ENCODE data around the gene ITGA3. TPM values are rescaled to one million over a fixed set of nuclear protein-coding genes. Genes with fewer than 3 reads are reported as not detected.

ITGA3 gene
- total RNA-seq, 2 donors from 2014 or later, result 31.0 to 36.3 TPM

DNA sequence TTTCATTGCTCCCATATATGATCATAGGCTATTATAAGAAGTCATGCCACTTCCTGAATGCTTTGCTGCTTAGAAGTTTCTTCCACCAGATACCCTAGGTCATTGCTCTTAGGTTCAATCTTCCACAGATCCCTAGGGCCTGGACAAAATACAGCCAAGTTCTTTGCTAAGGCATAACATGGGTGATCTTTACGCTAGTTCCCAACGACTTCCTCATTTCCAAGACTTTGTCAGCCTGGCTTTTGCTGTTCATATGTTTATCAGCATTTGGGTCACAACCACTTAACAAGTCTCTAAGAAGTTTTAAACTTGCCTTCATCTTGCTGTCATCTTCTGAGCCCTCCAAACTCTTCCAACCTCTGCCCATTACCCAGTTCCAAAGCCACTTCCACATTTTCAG is 40.8 kb upstream of the ITGA3 start:
- Histone ChIP-seq H3K4me3 (no peak overlapping the region), H3K9me3 (peaks cover 0 to 8% (median 0%) of the 10 kb centered on the region in 3 donors), H3K27ac (no peak overlapping the region), H3K27me3 (no peaks in the 10 kb centered on the region), H3K36me3 (replicated peaks in 1 of 2; ENCODE audit: insufficient read depth in 1 of 2, low read depth in 2 of 2) (no peaks in the 10 kb centered on the region), H3K4me1 (no peaks in the 10 kb centered on the region)
- intact Hi-C loops (cut with DNase I), result no loop called here
- DNase-seq, result no peak
- WGBS, 2 donors, result 88 to 90% methylated on average over 2 of the region's 2 CpGs
- no peak for ATAC-seq
- TF ChIP-seq, protein P1, sequence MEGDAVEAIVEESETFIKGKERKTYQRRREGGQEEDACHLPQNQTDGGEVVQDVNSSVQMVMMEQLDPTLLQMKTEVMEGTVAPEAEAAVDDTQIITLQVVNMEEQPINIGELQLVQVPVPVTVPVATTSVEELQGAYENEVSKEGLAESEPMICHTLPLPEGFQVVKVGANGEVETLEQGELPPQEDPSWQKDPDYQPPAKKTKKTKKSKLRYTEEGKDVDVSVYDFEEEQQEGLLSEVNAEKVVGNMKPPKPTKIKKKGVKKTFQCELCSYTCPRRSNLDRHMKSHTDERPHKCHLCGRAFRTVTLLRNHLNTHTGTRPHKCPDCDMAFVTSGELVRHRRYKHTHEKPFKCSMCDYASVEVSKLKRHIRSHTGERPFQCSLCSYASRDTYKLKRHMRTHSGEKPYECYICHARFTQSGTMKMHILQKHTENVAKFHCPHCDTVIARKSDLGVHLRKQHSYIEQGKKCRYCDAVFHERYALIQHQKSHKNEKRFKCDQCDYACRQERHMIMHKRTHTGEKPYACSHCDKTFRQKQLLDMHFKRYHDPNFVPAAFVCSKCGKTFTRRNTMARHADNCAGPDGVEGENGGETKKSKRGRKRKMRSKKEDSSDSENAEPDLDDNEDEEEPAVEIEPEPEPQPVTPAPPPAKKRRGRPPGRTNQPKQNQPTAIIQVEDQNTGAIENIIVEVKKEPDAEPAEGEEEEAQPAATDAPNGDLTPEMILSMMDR (IDR thresholded peaks at IDR 0.05), result no peak
- no peak for TF ChIP-seq POLR2A (IDR thresholded peaks at IDR 0.05)

DNA sequence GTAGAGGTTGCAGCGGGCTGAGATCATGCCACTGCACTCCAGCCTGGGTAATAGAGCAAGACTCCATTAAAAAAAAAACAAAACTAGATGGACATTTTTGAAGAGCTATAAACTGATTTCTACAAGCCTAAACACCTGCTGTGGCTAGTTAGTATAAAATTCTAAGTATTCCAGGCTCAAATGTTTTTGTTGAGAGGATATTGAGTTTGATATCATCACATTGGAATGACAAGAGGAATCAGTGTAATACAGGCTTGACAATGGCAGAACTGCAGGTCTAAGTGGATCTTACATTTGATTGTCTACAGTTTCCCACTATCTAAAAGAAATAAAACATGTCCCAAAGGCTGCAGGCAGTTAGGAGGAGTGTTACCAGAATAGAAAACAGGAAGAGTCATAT is 37.0 kb upstream of the ITGA3 start:
- Histone ChIP-seq H3K4me1 (no peaks in the 10 kb centered on the region), H3K27me3 (no peaks in the 10 kb centered on the region), H3K4me3 (no peak overlapping the region), H3K9me3 (no peaks in the 10 kb centered on the region), H3K27ac (no peak overlapping the region), H3K36me3 (replicated peaks in 1 of 2; ENCODE audit: insufficient read depth in 1 of 2, low read depth in 2 of 2) (no peaks in the 10 kb centered on the region)
- DNase-seq (no peak), ATAC-seq (no peak)
- intact Hi-C loops (cut with DNase I), result no loop called here
- WGBS, 2 donors, result 80 to 94% methylated on average over 1 of the region's 1 CpG
- no peak for TF ChIP-seq POLR2A (IDR thresholded peaks at IDR 0.05)
- TF ChIP-seq, protein P1 (IDR thresholded peaks at IDR 0.05), result no peak

DNA sequence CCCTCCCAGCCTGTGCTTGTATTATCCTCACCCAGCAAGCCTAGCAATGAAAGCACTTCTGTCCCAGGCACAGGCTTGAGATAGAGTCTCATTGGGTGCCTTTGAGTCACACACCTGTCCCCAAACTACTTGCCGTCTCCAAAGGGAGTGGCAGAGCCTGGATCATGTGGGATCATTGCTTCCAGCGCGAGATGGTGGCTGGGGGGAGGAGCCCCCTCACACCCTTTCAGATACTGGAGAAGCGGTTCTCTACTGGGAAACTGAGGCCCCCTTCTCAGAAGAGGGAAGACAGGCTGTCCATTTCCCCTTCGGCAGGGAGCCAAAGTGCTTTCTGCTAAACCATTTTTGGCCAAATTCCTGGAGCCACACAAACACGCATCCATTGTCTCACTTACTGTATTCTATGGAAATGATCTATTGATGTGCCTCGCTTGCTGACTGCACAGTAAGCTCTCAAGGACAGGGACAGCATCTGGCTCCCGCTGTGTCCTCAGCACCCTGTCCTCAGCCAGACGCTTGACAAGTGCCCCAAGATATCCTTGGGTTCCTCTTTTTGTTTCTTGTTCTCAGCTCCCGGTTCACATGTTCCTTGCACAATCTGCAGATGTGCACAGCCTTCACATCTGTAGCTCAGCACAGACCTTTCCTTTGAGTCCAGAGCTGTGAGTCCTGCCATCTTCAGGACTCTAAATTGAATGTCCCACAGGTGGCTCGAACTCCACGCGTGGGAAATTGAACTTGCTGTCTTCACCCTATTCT is 34.9 kb upstream of the ITGA3 start:
- DNase-seq, result no peak
- no peak overlapping the region for H3K27ac ChIP-seq
- TF ChIP-seq, protein P1 (IDR thresholded peaks at IDR 0.05), result no peak
- no peak for TF ChIP-seq POLR2A (IDR thresholded peaks at IDR 0.05)
- no peak for ATAC-seq
- H3K4me3 ChIP-seq, result no peak overlapping the region
- H3K27me3 ChIP-seq, result no peaks in the 10 kb centered on the region
- intact Hi-C loops (cut with DNase I), result no loop called here
- no peaks in the 10 kb centered on the region for H3K4me1 ChIP-seq
- no peaks in the 10 kb centered on the region for H3K36me3 ChIP-seq (replicated peaks in 1 of 2; ENCODE audit: insufficient read depth in 1 of 2, low read depth in 2 of 2)
- no peaks in the 10 kb centered on the region for H3K9me3 ChIP-seq
- WGBS, 2 donors, result 57 to 61% methylated on average over 9 to 13 of the region's 13 CpGs

DNA sequence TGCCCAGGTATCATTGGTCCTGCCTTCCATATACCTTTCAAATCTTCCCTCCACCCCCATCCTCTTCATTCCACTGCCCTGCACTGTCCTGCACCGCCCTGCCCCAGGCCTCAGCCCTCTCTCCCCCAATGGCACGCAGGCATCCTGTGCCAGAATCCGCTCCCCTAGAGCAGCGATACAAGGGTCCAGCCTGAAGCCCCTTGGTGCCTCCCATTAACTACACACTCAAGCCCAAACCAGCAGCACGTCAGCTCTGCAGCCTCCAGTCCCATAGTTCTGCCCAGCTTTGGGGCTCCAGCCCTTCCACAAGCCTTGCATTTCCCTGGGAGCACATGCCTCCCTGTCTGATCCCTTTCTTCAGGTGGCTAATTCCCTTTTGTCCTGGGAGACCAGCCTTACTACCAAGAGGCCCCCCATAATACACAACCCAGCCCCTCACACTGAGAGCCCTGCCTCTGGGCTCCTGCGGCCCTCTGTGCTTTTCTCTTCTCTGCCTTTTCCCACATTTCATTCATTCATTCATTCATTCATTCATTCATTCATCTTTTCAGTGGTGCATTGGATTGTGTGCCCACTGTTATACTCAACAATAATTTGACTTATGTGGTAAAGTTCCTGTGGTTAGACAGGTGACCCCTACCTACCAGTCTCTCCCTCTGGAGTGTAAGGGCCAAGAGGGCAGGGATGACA is 34.1 kb upstream of the ITGA3 start:
- no peak overlapping the region for H3K4me3 ChIP-seq
- H3K36me3 ChIP-seq (replicated peaks in 1 of 2; ENCODE audit: insufficient read depth in 1 of 2, low read depth in 2 of 2), result no peaks in the 10 kb centered on the region
- WGBS, 2 donors, result 84 to 85% methylated on average over 6 of the region's 6 CpGs
- intact Hi-C loops (cut with DNase I), result no loop called here
- H3K4me1 ChIP-seq, result no peaks in the 10 kb centered on the region
- TF ChIP-seq, protein P1 (IDR thresholded peaks at IDR 0.05), result no peak
- TF ChIP-seq POLR2A (IDR thresholded peaks at IDR 0.05), result no peak
- no peaks in the 10 kb centered on the region for H3K27me3 ChIP-seq
- H3K27ac ChIP-seq, result no peak overlapping the region
- no peak for ATAC-seq
- no peak for DNase-seq
- H3K9me3 ChIP-seq, result no peaks in the 10 kb centered on the region
